ENCODE measurements around the gene KIF4B. TPM values are rescaled to one million over a fixed set of nuclear protein-coding genes. Genes with fewer than 3 reads are reported as not detected.
A peak's percentile ranks its signal among the peaks of the same experiment; 100 is the strongest.

KIF4B gene
- total and polyA plus RNA-seq, 2 donors from 2014 or later, result not detected

GRCh38 chr5:155049569-155050383, 36.2 kb downstream of the KIF4B start:
- H3K9me3 ChIP-seq (ENCODE audit: control insufficient read depth in 2 of 3, insufficient read depth in 1 of 3, low read length in 3 of 3), result no peaks in the 10 kb centered on the region
- peak in 2 of 5 donors; percentile 7 to 10 for DNase-seq
- no peak overlapping the region for H3K9ac ChIP-seq (ENCODE audit: low read length in 3 of 3)
- H3K36me3 ChIP-seq (ENCODE audit: control insufficient read depth in 2 of 3, insufficient read depth in 3 of 3, low read length in 3 of 3), result no peaks in the 10 kb centered on the region
- H3K27ac ChIP-seq (ENCODE audit: low read depth in 2 of 2, low read length in 2 of 2), result no peak overlapping the region
- no peak overlapping the region for H3K4me3 ChIP-seq (ENCODE audit: low read length in 3 of 3)
- no peaks in the 10 kb centered on the region for H3K4me1 ChIP-seq (ENCODE audit: control insufficient read depth in 2 of 3, insufficient read depth in 2 of 3, low read depth in 1 of 3, low read length in 3 of 3)
- no peaks in the 10 kb centered on the region for H3K27me3 ChIP-seq (ENCODE audit: control insufficient read depth, insufficient read depth, low read length)
- no peak for TF ChIP-seq CTCF (IDR thresholded peaks at IDR 0.05; ENCODE audit: borderline replicate concordance, extremely low read depth, insufficient read depth)
- FAIRE-seq, result no peak
- intact Hi-C loops (cut with DNase I), result no loop called here

- no peaks in the 10 kb centered on the region for H3K36me3 ChIP-seq (ENCODE audit: control insufficient read depth in 2 of 3, insufficient read depth in 3 of 3, low read length in 3 of 3)
- no peak for DNase-seq
- no peaks in the 10 kb centered on the region for H3K9me3 ChIP-seq (ENCODE audit: control insufficient read depth in 2 of 3, insufficient read depth in 1 of 3, low read length in 3 of 3)
- TF ChIP-seq CTCF (IDR thresholded peaks at IDR 0.05; ENCODE audit: borderline replicate concordance, extremely low read depth, insufficient read depth), result no peak
- no peak for FAIRE-seq
- H3K9ac ChIP-seq (ENCODE audit: low read length in 3 of 3), result no peak overlapping the region
- H3K27me3 ChIP-seq (ENCODE audit: control insufficient read depth, insufficient read depth, low read length), result no peaks in the 10 kb centered on the region
- H3K4me1 ChIP-seq (ENCODE audit: control insufficient read depth in 2 of 3, insufficient read depth in 2 of 3, low read depth in 1 of 3, low read length in 3 of 3), result no peaks in the 10 kb centered on the region
- intact Hi-C loops (cut with DNase I), result no loop called here
- H3K4me3 ChIP-seq (ENCODE audit: low read length in 3 of 3), result no peak overlapping the region
- H3K27ac ChIP-seq (ENCODE audit: low read depth in 2 of 2, low read length in 2 of 2), result no peak overlapping the region
Measured at GRCh38 chr5:155050384-155051019, 36.9 kb downstream of the KIF4B start.

GRCh38 chr5:155052532-155052931, 39.0 kb downstream of the KIF4B start:
- intact Hi-C loops (cut with DNase I), result no loop called here
- no peak overlapping the region for H3K9ac ChIP-seq (ENCODE audit: low read length in 3 of 3)

More at GRCh38 chr5:155052532-155052931, 39.0 kb downstream of the KIF4B start:
- TF ChIP-seq CTCF (IDR thresholded peaks at IDR 0.05; ENCODE audit: borderline replicate concordance, extremely low read depth, insufficient read depth), result no peak
- Histone ChIP-seq H3K9me3 (ENCODE audit: control insufficient read depth in 2 of 3, insufficient read depth in 1 of 3, low read length in 3 of 3) (no peaks in the 10 kb centered on the region), H3K4me3 (ENCODE audit: low read length in 3 of 3) (no peak overlapping the region), H3K27me3 (ENCODE audit: control insufficient read depth, insufficient read depth, low read length) (no peaks in the 10 kb centered on the region), H3K36me3 (ENCODE audit: control insufficient read depth in 2 of 3, insufficient read depth in 3 of 3, low read length in 3 of 3) (no peaks in the 10 kb centered on the region), H3K4me1 (ENCODE audit: control insufficient read depth in 2 of 3, insufficient read depth in 2 of 3, low read depth in 1 of 3, low read length in 3 of 3) (no peaks in the 10 kb centered on the region), H3K27ac (ENCODE audit: low read depth in 2 of 2, low read length in 2 of 2) (no peak overlapping the region)
- FAIRE-seq, result no peak
- DNase-seq, result no peak

Measured in kidney (tissue), 14 donors.